Measurements from ENCODE around the gene SLC44A1.

SLC44A1 gene

GRCh38 chr9:105306351-105307140 lies 62.1 kb downstream of the SLC44A1 start:
- no peak for DNase-seq

DNA sequence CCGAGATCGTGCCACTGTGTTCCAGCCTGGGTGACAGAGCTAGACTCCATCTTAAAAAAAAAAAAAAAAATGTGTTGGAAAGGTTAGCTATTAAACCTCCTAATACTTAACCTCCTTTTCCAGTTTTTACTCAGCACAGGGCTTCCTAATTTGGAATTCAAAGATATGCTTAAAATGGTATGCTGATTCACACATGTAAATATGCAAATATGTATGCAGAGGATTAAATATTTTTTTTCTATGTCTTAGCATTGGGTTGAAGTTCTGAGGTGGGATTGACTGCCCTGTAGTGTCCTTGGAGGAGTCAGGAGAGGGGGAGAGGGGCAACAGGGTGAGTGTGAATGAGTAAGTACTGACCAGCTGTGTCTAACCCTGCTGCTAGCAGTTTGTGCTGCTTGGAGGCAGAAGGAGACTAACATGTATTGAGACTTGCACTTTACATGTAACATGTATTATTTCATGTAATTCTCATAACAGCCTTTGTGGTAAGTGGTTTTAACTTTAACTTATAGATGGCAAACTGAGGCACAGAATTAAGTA lies 63.2 kb downstream of the SLC44A1 start:
- DNase-seq = no peak

- DNase-seq = no peak
Measured at GRCh38 chr9:105308461-105309341, 64.2 kb downstream of the SLC44A1 start.

GRCh38 chr9:105309531-105309931 lies 65.1 kb downstream of the SLC44A1 start:
- no peak for DNase-seq

- no peak for DNase-seq
Measured at GRCh38 chr9:105311306-105311705, 66.9 kb downstream of the SLC44A1 start.

DNA sequence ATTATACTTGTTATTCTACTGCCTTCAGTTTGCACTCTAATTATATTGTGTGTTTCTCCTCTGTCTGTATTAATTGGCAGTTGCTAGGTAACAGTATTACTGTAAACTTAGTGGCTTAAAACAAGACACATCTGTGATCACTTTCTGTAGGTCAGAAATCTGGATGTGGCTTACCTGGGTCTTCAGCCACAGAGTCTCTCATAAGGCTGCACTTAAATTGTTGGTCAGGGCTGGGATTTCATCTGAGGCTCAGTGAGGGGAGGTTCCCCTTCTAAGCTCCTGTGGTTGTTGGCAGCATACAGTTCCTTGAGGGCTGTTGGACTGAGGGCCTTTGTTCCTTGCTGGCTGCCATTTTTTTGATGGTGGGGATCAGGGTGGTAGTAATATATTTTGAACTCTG lies 68.8 kb downstream of the SLC44A1 start:
- no peak for DNase-seq

DNA sequence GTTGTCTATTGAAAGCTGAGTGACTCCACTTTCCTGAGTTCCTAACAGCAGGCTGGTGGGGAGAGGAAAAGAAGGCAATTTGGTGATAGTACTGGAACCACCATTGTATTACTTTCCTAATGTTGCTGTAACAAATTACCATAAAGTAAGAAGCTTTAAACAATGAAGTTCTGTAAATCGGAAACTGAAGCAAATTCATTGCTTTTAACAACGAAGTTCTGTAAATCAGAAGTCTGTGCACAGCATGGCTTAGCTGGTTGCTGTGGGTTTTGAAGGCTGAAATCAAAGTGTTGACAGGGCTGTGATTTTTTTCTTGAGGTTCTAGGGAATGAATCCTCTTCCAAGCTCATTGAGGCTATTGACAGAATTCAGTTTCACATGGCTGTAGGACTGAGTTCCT lies 72.3 kb downstream of the SLC44A1 start:
- no peak for DNase-seq

DNA sequence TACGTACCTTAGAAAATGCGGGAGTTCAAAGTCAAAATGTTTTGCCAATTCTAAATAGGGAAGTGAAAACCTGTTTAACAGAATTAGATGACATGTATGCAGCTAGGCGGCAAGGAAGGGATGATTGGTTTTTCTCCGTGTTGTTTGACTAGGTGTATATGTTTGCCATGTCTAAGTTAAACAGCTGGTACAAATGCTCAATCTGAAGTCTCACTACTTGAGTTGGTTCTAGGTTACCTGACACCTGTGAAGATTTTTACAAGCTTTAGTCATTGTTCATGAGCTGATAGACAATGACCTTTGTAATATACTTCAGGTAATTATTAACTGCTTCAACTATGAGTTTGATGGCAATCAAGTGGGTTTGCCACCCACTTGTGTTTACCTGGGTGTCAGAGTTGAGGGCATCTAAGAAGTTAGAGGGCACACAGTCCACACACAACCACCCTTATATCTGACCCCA lies 74.3 kb downstream of the SLC44A1 start:
- DNase-seq = no peak

GRCh38 chr9:105319202-105319813 lies 74.9 kb downstream of the SLC44A1 start:
- DNase-seq = no peak

- no peak for DNase-seq
Measured at GRCh38 chr9:105320568-105320967, 76.1 kb downstream of the SLC44A1 start.

GRCh38 chr9:105328296-105328695 lies 83.8 kb downstream of the SLC44A1 start:
- no peak for DNase-seq

DNA sequence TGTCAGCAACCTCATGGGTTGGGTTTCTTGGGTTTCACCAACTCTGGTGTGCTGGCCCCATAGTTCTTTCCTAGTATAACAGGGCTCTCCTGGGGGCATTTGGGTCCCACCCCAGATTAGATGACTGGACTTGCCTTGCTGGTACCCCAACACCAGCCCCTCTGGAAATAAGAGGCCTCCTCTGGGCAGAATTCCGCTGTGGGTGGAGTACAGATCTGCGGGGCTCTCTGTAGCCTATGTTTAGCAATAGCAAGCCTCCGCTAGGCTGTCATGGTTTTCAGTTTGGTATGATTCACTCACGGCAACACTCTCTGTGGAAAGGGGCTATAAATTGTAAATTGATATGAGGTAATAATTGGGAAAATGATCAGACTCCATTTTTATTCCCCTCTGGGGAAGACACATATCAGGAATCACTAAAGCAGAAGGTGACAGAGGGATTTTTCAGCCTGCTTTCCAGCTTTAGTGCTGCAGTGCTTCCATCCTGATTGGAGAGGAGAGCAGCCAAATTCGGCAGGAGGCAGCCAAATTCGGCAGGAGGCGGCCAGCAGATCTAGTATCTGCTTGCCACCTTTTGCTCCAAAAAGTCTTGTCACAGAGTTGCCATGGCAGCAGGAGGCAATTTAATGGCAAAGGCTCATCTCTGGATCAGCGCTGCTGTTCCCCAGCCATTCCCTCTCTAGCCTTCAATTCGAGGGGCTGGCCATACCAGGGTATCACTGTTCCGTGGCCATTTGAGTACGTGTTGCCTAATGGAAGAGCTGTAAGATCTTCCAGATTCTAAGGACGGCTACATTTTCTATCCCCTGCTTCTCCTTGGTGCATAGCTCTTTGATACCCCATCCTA lies 84.6 kb downstream of the SLC44A1 start:
- DNase-seq = no peak

DNA sequence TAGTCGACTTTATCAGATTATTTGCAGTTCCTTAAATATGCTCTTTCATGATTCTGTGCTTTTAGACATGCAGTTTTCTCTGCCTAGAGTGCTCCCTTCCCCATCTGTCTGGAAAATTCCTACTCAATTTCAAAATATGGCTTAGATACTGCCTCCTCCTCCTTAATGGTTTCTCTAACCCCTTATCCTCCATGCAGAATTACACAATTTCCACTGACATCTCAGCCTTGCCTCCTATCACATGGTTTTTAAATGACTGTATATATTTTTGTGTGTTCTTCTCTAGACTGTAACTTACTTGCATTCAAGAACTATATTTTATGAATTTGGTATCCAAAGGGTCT lies 85.2 kb downstream of the SLC44A1 start:
- no peak for DNase-seq

DNA sequence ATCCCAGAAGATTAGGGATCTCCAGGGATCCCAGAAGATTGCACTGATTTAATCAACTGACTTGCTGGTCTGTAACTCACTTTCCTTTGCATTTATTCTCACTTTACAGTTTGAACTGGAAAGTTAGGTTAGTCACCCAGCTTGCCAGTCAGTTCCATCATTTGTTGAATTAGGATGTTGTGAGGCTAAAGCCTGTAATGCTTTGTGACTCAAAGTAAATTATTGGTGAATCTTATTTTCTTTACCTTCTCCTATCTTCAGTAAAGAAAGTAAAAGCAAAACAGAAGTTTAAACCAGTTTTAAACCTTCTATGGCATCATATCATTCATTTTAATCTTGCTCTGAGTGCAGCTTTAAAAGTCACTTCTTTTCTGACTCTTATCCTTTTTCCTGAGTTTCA lies 85.8 kb downstream of the SLC44A1 start:
- no peak for DNase-seq

- no peak for DNase-seq
Measured at GRCh38 chr9:105330755-105331154, 86.3 kb downstream of the SLC44A1 start.

DNA sequence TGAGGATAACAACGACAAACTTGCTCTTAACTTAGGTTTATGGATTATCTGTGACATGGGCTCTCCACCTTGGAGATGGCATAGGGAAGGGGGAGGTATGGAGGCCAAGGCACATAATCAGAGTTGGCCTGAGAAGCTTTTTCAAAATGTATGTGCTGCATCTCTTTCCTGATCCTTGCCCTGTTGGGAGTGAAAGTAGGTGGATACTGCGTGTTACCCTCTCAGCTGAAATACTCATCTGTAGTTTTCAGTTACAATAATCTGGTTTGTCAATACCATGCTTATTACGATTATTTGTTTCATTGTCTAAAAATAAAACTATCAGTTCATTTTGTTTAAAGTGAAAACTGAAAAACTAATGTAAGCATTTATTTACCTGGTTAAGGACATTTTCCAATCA lies 86.7 kb downstream of the SLC44A1 start:
- DNase-seq = no peak

GRCh38 chr9:105331755-105332154 lies 87.3 kb downstream of the SLC44A1 start:
- DNase-seq = no peak

GRCh38 chr9:105332471-105332870 lies 88.0 kb downstream of the SLC44A1 start:
- DNase-seq = no peak

DNA sequence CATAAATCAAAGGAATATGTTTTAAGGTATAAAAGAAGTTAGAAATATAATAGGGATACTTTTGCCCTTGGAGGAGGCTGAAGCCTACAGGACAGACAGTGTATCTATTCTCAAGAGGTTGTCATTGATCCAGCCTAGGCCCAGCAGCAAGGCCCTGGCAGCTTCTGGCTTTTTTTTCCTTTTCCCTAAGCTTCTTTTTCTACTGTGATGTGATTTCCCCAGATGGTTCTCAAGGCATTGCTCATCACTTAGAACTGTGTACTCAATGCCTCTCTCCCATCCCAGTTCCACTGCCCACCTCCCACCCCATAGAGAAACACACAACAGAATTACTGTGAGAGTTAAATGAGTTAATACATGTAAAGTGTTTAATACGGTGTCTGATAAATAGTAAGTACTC lies 88.6 kb downstream of the SLC44A1 start:
- DNase-seq = no peak

DNA sequence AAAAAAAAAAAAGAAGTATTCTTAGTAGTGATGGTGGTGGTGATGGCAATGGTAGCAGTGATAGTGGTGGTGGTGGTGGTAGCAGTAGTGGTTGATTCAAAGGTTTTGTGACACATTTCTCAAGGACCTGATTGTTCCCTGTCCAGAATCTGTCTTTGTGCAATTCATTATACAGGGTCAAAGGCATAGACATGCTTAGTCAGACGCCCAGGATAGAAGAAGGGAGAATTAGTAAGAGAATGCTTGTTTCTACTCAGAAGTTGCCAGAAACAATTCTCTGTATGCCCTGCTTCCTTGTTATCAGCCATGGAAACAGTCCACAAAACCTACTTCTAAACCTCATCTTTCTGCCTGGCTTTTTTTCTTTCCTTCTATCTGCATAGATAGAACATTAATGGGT lies 89.4 kb downstream of the SLC44A1 start:
- no peak for DNase-seq

DNA sequence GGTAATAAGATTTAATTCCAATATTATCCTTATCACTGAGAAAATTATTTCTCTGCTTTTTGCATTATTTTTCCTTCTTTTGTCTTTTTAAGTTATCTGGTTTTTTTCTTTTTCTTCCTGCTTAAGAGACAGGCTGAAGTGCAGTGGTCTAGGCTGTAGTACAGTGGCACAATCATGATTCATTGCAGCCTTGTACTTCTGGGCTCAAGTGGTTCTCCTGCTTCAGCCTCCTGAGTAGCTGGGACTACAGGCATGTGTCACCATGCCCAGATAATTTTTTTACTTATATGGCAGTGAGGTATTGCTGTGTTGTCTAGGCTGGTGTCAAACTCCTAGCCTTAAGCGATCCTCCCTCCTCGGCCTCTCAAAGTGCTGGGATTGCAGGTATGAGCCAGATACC lies 93.9 kb downstream of the SLC44A1 start:
- no peak for DNase-seq

- DNase-seq = no peak
Measured at GRCh38 chr9:105339849-105340248, 95.4 kb downstream of the SLC44A1 start.
